Sigmoid colon (tissue), 7 donors: ENCODE data around the gene ASB8. TPM values are rescaled to one million over a fixed set of nuclear protein-coding genes. Genes with fewer than 3 reads are reported as not detected.

Experiments used
- polyA plus RNA-seq, 3 donors: library from polyadenylated mRNA; stranded (reverse); fragments of 200-250 nt; gene quantifications; one replicate each; pipeline ENCODE4 v1.2.3, GENCODE V29; 2013
- small RNA-seq, 3 donors: library from RNA; depleted of rRNA; stranded (forward); fragments of <200 nt; gene quantifications; one replicate each; pipeline ENCODE3, GENCODE V24; 2016
- total RNA-seq, 4 donors: library from RNA; depleted of rRNA; stranded (reverse); fragments of >200 nt; gene quantifications; one replicate each; pipeline ENCODE4 v1.1.0, GENCODE V29; 2016
- donor health status: healthy with polysubstance abuse.
- donor health status: Bipolar disorder and iron deficiency.
- donor health status: healthy.

Gene ASB8
- total and polyA plus RNA-seq, 7 donors: 20.6 to 64.3 (median 35.6) TPM

Small RNA genes lying within 50 kb of the gene (small RNA-seq; reads per million reads assigned to genes)
- 0 to 0.12 (median 0) reads per million in 3 donors for gene MIR6505

Other genes with a start within 250 kb of the ASB8 start
- 100 to 1,000 TPM in 2 of 4 donors, 10 to 100 TPM in 2; 46.2 to 122 (median 92.2) TPM for gene TMEM106C, start 193.9 kb downstream of the ASB8 start, total RNA-seq
- gene TMEM106C, start 193.9 kb downstream of the ASB8 start, polyA plus RNA-seq: 100 to 1,000 TPM; 145 to 199 (median 169) TPM
- not detected for gene COL2A1, start 153.0 kb downstream of the ASB8 start, total RNA-seq
- gene COL2A1, start 153.0 kb downstream of the ASB8 start, polyA plus RNA-seq: under 1 TPM in 2 of 3 donors, not detected in 1; 0.17 to 0.60 TPM
- 10 to 100 TPM; 16.9 to 26.0 (median 24.3) TPM for gene SENP1, start 51.4 kb downstream of the ASB8 start, total RNA-seq
- gene SENP1, start 51.4 kb downstream of the ASB8 start, polyA plus RNA-seq: 1 to 10 TPM; 4.2 to 5.9 (median 4.4) TPM
- gene PFKM, start 38.2 kb downstream of the ASB8 start, total RNA-seq: 10 to 100 TPM; 59.2 to 70.6 (median 67.3) TPM
- 10 to 100 TPM; 15.6 to 31.1 (median 17.8) TPM for gene PFKM, start 38.2 kb downstream of the ASB8 start, polyA plus RNA-seq
- gene CCDC184, start 26.1 kb upstream of the ASB8 start, total RNA-seq: 1 to 10 TPM; 1.7 to 3.3 (median 2.1) TPM
- gene CCDC184, start 26.1 kb upstream of the ASB8 start, polyA plus RNA-seq: under 1 TPM in 2 of 3 donors, not detected in 1; 0.60 to 0.96 TPM
- not detected for gene OR10AD1, start 45.8 kb upstream of the ASB8 start, total RNA-seq
- gene OR10AD1, start 45.8 kb upstream of the ASB8 start, polyA plus RNA-seq: not detected
- 10 to 100 TPM; 16.6 to 28.5 (median 24.7) TPM for gene ZNF641, start 193.4 kb upstream of the ASB8 start, total RNA-seq
- 1 to 10 TPM; 3.0 to 6.6 (median 4.2) TPM for gene ZNF641, start 193.4 kb upstream of the ASB8 start, polyA plus RNA-seq